ENCODE results near the gene LILRA6. TPM values are rescaled to one million over a fixed set of nuclear protein-coding genes. Genes with fewer than 3 reads are reported as not detected.

LILRA6 gene
- total RNA-seq, 2 experiments from 2014 or later, result not detected

DNA sequence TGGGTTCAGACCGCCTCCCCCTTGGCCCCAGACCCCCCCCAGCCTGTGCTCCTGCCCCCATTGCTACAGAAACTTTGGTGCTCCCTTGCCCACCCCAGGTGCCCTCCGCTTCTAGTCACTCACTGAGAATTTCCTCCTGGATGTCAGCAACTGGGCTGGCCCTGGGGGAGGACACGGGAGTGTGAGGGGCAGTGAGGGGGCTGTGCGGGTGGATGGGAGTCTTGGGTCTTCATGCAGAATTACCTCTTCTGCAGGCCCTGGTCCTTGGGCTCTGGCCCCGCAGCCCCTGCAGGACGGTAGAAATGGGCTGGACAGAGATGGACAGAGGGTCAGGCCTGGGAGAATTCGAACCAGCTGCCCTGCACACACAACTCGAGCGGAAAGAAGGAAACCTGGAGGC, 9.7 kb upstream of the LILRA6 start:
- no peak overlapping the region for H2AFZ ChIP-seq (ENCODE audit: low read length)
- no peaks in the 10 kb centered on the region for H3K4me1 ChIP-seq (ENCODE audit: insufficient read depth, low read length, poor library complexity, severe bottlenecking)
- no peak overlapping the region for H3K4me3 ChIP-seq (ENCODE audit: low read depth, low read length, poor library complexity, severe bottlenecking)
- H3K4me2 ChIP-seq (ENCODE audit: low read length), result no peak overlapping the region
- BruUV-seq (replicated peaks), result no TSS peak
- no peaks in the 10 kb centered on the region for H3K36me3 ChIP-seq (ENCODE audit: insufficient read depth, low read length)
- CTCF ChIA-PET (ENCODE audit: unreplicated experiment), result no interaction called here
- no peaks in the 10 kb centered on the region for H3K79me2 ChIP-seq (ENCODE audit: insufficient read depth, low read depth, low read length)
- H4K20me1 ChIP-seq (ENCODE audit: insufficient read depth, low read length), result no peaks in the 10 kb centered on the region
- H3K9me3 ChIP-seq (ENCODE audit: low read length), result no peaks in the 10 kb centered on the region
- no peak for DNase-seq (ENCODE audit: low spot score)
- POLR2A ChIA-PET, result no interaction called here
- TF ChIP-seq, protein P1, sequence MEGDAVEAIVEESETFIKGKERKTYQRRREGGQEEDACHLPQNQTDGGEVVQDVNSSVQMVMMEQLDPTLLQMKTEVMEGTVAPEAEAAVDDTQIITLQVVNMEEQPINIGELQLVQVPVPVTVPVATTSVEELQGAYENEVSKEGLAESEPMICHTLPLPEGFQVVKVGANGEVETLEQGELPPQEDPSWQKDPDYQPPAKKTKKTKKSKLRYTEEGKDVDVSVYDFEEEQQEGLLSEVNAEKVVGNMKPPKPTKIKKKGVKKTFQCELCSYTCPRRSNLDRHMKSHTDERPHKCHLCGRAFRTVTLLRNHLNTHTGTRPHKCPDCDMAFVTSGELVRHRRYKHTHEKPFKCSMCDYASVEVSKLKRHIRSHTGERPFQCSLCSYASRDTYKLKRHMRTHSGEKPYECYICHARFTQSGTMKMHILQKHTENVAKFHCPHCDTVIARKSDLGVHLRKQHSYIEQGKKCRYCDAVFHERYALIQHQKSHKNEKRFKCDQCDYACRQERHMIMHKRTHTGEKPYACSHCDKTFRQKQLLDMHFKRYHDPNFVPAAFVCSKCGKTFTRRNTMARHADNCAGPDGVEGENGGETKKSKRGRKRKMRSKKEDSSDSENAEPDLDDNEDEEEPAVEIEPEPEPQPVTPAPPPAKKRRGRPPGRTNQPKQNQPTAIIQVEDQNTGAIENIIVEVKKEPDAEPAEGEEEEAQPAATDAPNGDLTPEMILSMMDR (conservative IDR thresholded peaks at IDR 0.05; ENCODE audit: low read length), result no peak
- no peak for TF ChIP-seq EZH2phosphoT487 (IDR thresholded peaks at IDR 0.05; ENCODE audit: borderline replicate concordance, low read depth, low read length)
- H3K9me2 ChIP-seq (ENCODE audit: insufficient read depth, low read length), result no peaks in the 10 kb centered on the region
- H3K27ac ChIP-seq (ENCODE audit: low read depth, low read length, poor library complexity, severe bottlenecking), result no peak overlapping the region
- intact Hi-C loops (cut with micrococcal nuclease; ENCODE audit: unreplicated experiment), result no loop called here

DNA sequence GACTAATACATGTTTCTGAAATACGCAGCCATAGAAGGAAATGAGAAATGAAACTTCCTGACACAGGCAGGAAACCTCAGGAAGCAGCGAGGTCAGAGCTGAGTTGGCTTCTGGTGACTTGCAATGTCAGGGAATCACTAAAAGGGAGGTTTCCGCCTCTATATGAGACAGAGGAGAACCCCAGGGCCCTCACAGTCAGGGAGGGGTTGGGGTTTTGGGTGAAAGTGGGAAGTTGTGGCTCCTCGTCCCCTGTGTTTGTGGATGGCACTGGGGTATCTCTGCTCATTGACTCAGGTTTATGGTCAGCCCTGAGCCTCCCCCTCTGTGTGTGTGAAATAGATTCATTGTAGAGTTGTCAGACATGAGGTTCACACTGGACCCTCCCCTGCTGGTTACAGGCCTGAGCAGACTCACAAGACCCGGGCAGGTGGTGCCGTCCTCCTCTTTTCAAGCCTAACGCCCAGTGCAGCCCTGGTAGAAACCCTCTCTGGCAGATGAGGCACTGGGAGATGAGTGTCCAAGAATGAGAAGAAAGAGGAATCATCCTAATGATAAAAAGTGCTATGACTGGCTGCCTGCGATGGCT, 5.5 kb upstream of the LILRA6 start:
- no TSS peak for BruUV-seq (replicated peaks)
- Histone ChIP-seq H3K4me2 (ENCODE audit: low read length) (no peak overlapping the region), H3K9me2 (ENCODE audit: insufficient read depth, low read length) (no peaks in the 10 kb centered on the region), H3K4me3 (ENCODE audit: low read depth, low read length, poor library complexity, severe bottlenecking) (no peak overlapping the region), H3K4me1 (ENCODE audit: insufficient read depth, low read length, poor library complexity, severe bottlenecking) (no peaks in the 10 kb centered on the region), H3K27ac (ENCODE audit: low read depth, low read length, poor library complexity, severe bottlenecking) (no peak overlapping the region), H3K79me2 (ENCODE audit: insufficient read depth, low read depth, low read length) (no peaks in the 10 kb centered on the region), H2AFZ (ENCODE audit: low read length) (no peak overlapping the region), H3K36me3 (ENCODE audit: insufficient read depth, low read length) (no peaks in the 10 kb centered on the region), H3K9me3 (ENCODE audit: low read length) (no peaks in the 10 kb centered on the region), H4K20me1 (ENCODE audit: insufficient read depth, low read length) (no peaks in the 10 kb centered on the region)
- no peak for DNase-seq (ENCODE audit: low spot score)
- CTCF ChIA-PET (ENCODE audit: unreplicated experiment), result no interaction called here
- TF ChIP-seq EZH2phosphoT487 (IDR thresholded peaks at IDR 0.05; ENCODE audit: borderline replicate concordance, low read depth, low read length), result no peak
- TF ChIP-seq, protein P1 (conservative IDR thresholded peaks at IDR 0.05; ENCODE audit: low read length), result no peak
- intact Hi-C loops (cut with micrococcal nuclease; ENCODE audit: unreplicated experiment), result no loop called here
- POLR2A ChIA-PET, result no interaction called here

DNA sequence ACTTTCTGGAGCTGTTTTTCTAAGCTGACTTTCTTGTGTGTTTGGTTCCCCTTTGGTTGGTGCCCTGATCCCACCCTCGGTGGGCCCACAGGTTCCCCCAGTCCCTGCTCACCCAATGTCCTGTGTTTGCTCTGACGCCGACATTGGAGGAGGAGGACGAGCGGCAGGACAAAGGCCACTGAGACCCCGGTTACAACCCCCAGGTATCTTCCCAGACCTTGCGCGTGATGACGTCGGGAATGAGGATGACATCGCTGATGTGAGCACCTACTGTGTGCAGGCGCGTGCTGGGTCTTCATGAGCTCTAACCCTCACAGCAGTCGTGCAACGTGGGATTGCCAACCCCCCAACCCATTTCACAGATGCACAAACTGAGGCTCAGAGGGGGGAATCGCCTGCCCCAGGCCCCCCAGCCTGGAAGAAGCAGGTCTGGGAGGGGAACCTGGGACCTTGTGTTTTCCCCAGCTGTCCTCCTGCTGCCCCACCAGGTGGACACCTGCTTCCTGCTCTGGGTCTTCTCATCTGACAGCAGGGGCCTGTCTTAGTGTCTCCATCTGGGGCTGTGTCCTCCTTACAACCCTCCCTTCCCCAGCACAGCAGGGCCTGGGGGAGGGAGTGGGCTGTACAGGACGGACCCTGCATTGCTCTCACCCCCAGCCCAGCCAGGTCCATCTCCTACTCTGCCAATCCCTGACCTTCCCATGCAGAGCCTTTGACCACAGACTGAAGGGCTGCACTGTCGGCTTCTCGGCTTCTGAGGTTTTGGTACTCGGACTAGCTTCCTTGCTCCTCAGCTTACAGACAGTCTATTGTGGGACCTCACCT, 4.7 kb upstream of the LILRA6 start:
- no peaks in the 10 kb centered on the region for H4K20me1 ChIP-seq (ENCODE audit: insufficient read depth, low read length)
- intact Hi-C loops (cut with micrococcal nuclease; ENCODE audit: unreplicated experiment), result no loop called here
- TF ChIP-seq, protein P1 (conservative IDR thresholded peaks at IDR 0.05; ENCODE audit: low read length), result no peak
- no peak for TF ChIP-seq EZH2phosphoT487 (IDR thresholded peaks at IDR 0.05; ENCODE audit: borderline replicate concordance, low read depth, low read length)
- no peak overlapping the region for H3K27ac ChIP-seq (ENCODE audit: low read depth, low read length, poor library complexity, severe bottlenecking)
- no peaks in the 10 kb centered on the region for H3K9me2 ChIP-seq (ENCODE audit: insufficient read depth, low read length)
- ChIA-PET CTCF (ENCODE audit: unreplicated experiment) (no interaction called here), POLR2A (no interaction called here)
- no peak overlapping the region for H3K4me3 ChIP-seq (ENCODE audit: low read depth, low read length, poor library complexity, severe bottlenecking)
- H3K9me3 ChIP-seq (ENCODE audit: low read length), result no peaks in the 10 kb centered on the region
- H3K36me3 ChIP-seq (ENCODE audit: insufficient read depth, low read length), result no peaks in the 10 kb centered on the region
- no peaks in the 10 kb centered on the region for H3K79me2 ChIP-seq (ENCODE audit: insufficient read depth, low read depth, low read length)
- no peak overlapping the region for H3K4me2 ChIP-seq (ENCODE audit: low read length)
- no TSS peak for BruUV-seq (replicated peaks)
- no peak for DNase-seq (ENCODE audit: low spot score)
- no peak overlapping the region for H2AFZ ChIP-seq (ENCODE audit: low read length)
- H3K4me1 ChIP-seq (ENCODE audit: insufficient read depth, low read length, poor library complexity, severe bottlenecking), result no peaks in the 10 kb centered on the region
